Measurements from ENCODE around the gene EPHA6. TPM values are rescaled to one million over a fixed set of nuclear protein-coding genes. Genes with fewer than 3 reads are reported as not detected.

Gene EPHA6
- total RNA-seq, 1 donor from 2014 or later, result not detected

DNA sequence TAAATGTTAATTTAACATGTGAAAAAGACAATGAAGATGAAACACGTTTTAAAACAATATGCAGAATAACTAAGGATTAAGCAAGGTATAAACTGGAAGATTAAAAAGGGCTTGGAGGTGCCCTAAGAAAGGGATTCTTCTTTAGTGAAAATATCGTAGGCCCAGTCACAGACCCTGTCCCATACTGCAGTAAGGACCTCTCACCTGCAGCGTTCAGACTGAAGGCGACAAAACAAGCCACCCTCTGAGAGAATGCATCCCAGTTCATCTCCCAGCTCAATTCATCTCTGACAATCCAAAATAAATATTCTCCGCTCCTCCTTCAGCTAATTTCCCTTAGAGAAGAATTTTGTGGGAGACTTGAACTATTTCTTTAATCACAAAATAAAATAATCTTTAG is 847.9 kb downstream of the EPHA6 start:
- intact Hi-C loops (cut with DNase I), result no loop called here
- TF ChIP-seq CTCF (IDR thresholded peaks at IDR 0.05), result no peak
- Histone ChIP-seq H3K4me1 (no peaks in the 10 kb centered on the region), H3K36me3 (no peaks in the 10 kb centered on the region), H3K27ac (no peak overlapping the region), H3K4me3 (no peak overlapping the region), H3K27me3 (no peaks in the 10 kb centered on the region), H3K9me3 (no peaks in the 10 kb centered on the region)
- no peak for ATAC-seq
- no peak for DNase-seq

DNA sequence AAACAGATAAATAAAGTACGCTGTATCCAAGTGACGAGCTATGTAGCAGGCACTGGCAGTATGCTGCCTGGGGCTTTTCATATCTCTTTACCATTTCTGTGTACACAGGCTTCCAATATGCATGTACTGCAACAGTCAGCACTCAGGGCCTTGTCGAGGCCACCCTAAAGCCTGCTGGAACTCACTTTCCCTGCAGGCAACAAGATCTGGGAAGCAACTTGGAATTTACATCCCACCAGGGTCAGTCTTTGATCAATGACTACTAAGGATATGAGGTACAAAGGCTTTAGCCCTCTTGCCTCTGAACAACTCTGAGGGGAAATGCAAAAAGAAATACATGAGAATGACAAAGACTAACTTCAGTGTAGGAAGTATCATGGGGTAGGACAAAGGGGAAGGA is 848.4 kb downstream of the EPHA6 start:
- intact Hi-C loops (cut with DNase I), result no loop called here
- no peak for TF ChIP-seq CTCF (IDR thresholded peaks at IDR 0.05)
- H3K4me1 ChIP-seq, result no peaks in the 10 kb centered on the region
- no peaks in the 10 kb centered on the region for H3K36me3 ChIP-seq
- H3K4me3 ChIP-seq, result no peak overlapping the region
- H3K27me3 ChIP-seq, result no peaks in the 10 kb centered on the region
- H3K27ac ChIP-seq, result no peak overlapping the region
- no peaks in the 10 kb centered on the region for H3K9me3 ChIP-seq
- no peak for DNase-seq
- no peak for ATAC-seq

DNA sequence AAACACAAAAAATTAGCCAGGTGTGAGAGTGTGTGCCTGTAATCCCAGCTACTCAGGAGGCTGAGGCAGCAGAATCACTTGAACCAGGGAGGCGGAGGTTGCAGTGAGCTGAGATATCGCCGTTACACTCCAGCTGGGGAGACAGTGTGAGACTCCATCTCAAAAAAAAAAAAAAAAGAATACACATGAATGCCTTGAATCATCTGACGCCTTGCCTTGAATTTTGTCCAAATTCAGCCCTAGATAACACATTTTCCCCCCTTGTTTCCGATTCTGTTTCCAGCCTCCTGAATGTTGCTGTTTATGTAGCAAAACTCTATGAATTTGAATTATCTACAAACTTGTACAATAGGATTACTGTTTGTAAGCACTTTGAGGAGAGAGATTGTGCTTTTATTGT is 851.5 kb downstream of the EPHA6 start:
- no peak for TF ChIP-seq CTCF (IDR thresholded peaks at IDR 0.05)
- no peak for ATAC-seq
- H3K27me3 ChIP-seq, result no peaks in the 10 kb centered on the region
- H3K4me1 ChIP-seq, result no peaks in the 10 kb centered on the region
- H3K27ac ChIP-seq, result no peak overlapping the region
- intact Hi-C loops (cut with DNase I), result no loop called here
- no peak overlapping the region for H3K4me3 ChIP-seq
- no peaks in the 10 kb centered on the region for H3K9me3 ChIP-seq
- DNase-seq, result no peak
- no peaks in the 10 kb centered on the region for H3K36me3 ChIP-seq

GRCh38 chr3:97670952-97671351 is 856.6 kb downstream of the EPHA6 start:
- Histone ChIP-seq H3K27me3 (no peaks in the 10 kb centered on the region), H3K27ac (no peak overlapping the region), H3K4me1 (no peaks in the 10 kb centered on the region), H3K4me3 (no peak overlapping the region), H3K36me3 (no peaks in the 10 kb centered on the region), H3K9me3 (no peaks in the 10 kb centered on the region)
- no peak for ATAC-seq
- TF ChIP-seq CTCF (IDR thresholded peaks at IDR 0.05), result no peak
- no peak for DNase-seq
- intact Hi-C loops (cut with DNase I), result no loop called here

DNA sequence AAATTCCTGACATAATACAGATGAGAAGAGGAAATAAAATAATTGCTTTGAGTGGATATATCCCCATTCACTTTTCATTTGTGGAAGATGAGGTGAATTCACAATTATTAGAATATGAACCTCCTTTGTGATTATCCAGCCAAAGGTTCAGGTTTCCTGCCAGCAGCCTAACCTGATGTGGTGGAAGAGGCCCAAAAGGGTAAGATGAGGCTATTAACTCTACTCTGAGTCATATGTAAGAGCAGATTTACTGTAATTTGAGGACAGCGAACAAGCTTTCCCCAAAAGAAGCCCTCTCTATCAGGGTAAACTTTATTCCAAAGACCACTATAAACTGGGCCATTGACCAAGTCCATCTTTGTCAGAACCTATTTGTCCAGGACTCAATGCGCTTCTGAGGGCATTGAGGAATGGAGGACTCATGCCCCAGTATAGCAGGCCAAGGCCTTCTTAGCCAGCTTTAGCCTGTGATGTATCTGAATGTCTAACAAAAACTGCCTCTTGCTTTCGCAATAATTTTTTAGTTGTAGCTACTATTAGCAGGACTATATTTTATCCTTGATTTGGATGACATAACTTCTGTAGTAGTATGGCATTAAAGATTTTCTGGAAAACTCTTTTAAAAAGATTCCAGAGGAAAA is 859.1 kb downstream of the EPHA6 start:
- no peak for TF ChIP-seq CTCF (IDR thresholded peaks at IDR 0.05)
- ATAC-seq (no peak), DNase-seq (no peak)
- intact Hi-C loops (cut with DNase I), result no loop called here
- Histone ChIP-seq H3K27me3 (no peaks in the 10 kb centered on the region), H3K4me1 (no peaks in the 10 kb centered on the region), H3K9me3 (no peaks in the 10 kb centered on the region), H3K27ac (no peak overlapping the region), H3K4me3 (no peak overlapping the region), H3K36me3 (no peaks in the 10 kb centered on the region)

DNA sequence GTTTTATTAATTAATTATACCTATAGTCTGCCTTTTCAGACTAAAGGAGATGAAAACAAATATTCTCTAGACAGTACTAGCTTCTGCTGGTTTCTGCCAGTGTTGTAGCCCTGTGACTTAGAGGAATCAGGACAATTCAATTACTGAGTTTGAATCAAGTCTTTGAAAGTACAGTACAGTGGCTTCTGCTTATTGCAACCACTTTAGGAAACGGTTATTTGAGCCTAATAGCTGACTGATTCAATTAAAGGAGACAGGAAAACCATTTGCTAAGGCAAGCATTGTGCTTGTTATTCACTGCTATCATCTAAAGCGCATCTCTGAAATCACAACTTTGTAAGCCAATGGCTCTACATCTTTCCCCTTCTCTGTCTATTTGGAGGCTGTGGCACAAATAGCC is 860.1 kb downstream of the EPHA6 start:
- intact Hi-C loops (cut with DNase I), result no loop called here
- Histone ChIP-seq H3K4me1 (no peaks in the 10 kb centered on the region), H3K27me3 (no peaks in the 10 kb centered on the region), H3K9me3 (no peaks in the 10 kb centered on the region), H3K27ac (no peak overlapping the region), H3K4me3 (no peak overlapping the region), H3K36me3 (no peaks in the 10 kb centered on the region)
- no peak for TF ChIP-seq CTCF (IDR thresholded peaks at IDR 0.05)
- DNase-seq, result no peak
- no peak for ATAC-seq
